Measurements from ENCODE around the gene HOXB13. TPM values are rescaled to one million over a fixed set of nuclear protein-coding genes. Genes with fewer than 3 reads are reported as not detected.

HOXB13 gene
- total RNA-seq, 3 donors from 2014 or later (not counting 1 experiment from before 2014, with no cell fraction given), result not detected

DNA sequence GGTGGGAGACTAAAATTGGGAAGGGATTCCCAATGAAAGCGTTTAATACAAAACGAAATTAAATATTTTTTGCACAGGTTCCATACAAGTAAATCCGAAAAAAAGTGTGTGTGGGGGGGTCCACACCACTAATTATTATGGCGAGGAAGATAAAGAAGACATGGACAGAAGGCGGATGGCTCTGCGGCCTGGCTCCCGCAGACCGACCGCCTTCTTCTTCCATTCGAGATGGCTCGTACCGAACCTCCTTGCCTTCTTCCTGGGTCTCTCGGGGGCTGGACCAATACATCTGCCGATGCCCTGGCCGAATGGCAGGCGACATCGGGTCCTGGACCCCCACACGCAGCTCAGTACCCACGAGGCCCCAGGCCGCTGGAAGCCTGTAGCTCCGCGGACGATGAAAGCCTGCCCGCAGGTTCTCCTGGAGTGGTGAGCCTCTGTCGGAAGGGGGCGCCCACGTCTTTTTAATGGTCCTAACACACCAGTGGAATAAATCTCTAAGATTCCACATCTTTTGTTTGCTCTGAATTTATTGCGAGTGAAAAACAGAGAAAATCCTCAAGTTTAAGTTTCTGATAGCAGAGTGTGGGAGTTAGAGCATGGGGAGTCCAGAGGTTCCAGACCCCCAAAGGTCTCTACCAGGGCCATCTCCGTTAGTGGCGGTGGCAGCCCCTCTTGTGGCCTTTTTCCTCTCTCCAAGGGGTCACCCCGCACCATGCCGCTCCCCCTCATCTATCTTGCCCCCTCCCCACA, 4.1 kb downstream of the HOXB13 start:
- Histone ChIP-seq H3K9me3 (ENCODE audit: control insufficient read depth, insufficient read depth, low read length) (no peaks in the 10 kb centered on the region), H3K4me3 (ENCODE audit: low read length) (no peak overlapping the region), H3K4me1 (ENCODE audit: control insufficient read depth, insufficient read depth, low read length) (peaks cover 52% of the 10 kb centered on the region), H3K27ac (ENCODE audit: low read length) (no peak overlapping the region), H3K27me3 (ENCODE audit: control insufficient read depth, insufficient read depth, low read length) (peaks cover 96% of the 10 kb centered on the region), H3K36me3 (ENCODE audit: control insufficient read depth, insufficient read depth, low read length) (no peaks in the 10 kb centered on the region)
- Mint-ChIP-seq H3K4me3 (peak overlapping the region; percentile 83), H3K4me1 (peaks cover 27 to 56% of the 10 kb centered on the region in 2 donors), H3K9me3 (no peaks in the 10 kb centered on the region), H3K27me3 (ENCODE audit: low read depth in 2 of 2) (peaks cover 85 to 87% of the 10 kb centered on the region in 2 donors), H3K27ac (peak overlapping the region; percentile 35 to 70), H3K36me3 (no peaks in the 10 kb centered on the region)
- ATAC-seq, result peak; percentile 66 to 79 (median 69)
- peak; percentile 71 to 83 for DNase-seq
- intact Hi-C loops (cut with micrococcal nuclease), result loop anchor here (1.0 to 10.0 kb wide), 6 partner anchors 33 to 980 kb away; partner anchors contain the start of gene HOXB7
- 7% methylated on average over 30 of the region's 32 CpGs for WGBS (ENCODE audit: insufficient coverage)
- TF ChIP-seq, protein P1, sequence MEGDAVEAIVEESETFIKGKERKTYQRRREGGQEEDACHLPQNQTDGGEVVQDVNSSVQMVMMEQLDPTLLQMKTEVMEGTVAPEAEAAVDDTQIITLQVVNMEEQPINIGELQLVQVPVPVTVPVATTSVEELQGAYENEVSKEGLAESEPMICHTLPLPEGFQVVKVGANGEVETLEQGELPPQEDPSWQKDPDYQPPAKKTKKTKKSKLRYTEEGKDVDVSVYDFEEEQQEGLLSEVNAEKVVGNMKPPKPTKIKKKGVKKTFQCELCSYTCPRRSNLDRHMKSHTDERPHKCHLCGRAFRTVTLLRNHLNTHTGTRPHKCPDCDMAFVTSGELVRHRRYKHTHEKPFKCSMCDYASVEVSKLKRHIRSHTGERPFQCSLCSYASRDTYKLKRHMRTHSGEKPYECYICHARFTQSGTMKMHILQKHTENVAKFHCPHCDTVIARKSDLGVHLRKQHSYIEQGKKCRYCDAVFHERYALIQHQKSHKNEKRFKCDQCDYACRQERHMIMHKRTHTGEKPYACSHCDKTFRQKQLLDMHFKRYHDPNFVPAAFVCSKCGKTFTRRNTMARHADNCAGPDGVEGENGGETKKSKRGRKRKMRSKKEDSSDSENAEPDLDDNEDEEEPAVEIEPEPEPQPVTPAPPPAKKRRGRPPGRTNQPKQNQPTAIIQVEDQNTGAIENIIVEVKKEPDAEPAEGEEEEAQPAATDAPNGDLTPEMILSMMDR (IDR thresholded peaks at IDR 0.05), result peak; percentile 74

DNA sequence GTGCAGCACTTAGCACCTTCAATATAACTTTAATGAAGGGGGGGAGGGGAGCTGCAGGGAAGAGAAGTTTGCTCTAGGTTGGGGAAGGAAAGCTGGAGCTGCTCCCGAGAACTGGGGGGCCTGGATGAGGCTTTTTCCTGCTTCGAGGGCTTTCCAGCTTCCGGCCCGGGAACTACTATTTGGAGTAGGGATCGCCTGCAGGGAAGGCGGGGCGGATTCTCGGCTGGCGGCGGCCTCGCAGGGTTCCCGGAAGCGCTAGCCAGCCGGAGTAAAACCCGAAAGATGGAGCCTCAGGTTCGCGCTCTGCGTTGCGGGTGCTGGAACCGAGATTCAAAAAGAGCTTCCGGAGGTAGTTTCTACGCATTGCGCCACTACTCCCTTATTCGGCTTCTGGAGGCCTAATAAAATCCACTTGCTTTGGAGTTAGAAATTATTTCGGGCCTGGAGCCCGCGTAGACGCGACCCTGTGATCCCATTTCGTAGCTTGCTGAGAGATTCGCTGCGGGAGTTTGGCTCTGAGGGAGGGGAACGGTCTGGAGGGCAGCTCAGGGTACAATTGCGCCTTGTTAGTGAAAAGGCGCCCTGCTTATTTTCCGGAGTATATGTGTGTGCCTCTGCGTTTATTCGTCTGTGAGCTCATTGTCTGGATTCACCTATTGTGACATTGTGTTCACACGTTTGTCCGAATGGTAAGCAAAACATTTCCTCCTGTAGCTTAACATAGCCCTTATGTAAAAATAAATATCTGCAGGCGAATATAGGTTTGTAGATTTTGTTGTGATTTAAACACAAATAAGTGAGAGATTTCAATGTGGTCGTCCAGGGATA, 4.9 kb downstream of the HOXB13 start:
- no peaks in the 10 kb centered on the region for H3K36me3 Mint-ChIP-seq
- peak overlapping the region in 1 of 2 donors; percentile 70 for H3K27ac Mint-ChIP-seq
- DNase-seq, result peak in 1 of 2 donors; percentile 60
- H3K27me3 Mint-ChIP-seq (ENCODE audit: low read depth in 2 of 2), result peaks cover 84 to 85% of the 10 kb centered on the region in 2 donors
- TF ChIP-seq, protein P1 (IDR thresholded peaks at IDR 0.05), result no peak
- ATAC-seq, result no peak
- 6% methylated on average over 41 of the region's 42 CpGs for WGBS (ENCODE audit: insufficient coverage)
- Histone ChIP-seq H3K4me1 (ENCODE audit: control insufficient read depth, insufficient read depth, low read length) (peaks cover 52% of the 10 kb centered on the region), H3K9me3 (ENCODE audit: control insufficient read depth, insufficient read depth, low read length) (peaks cover 1% of the 10 kb centered on the region), H3K4me3 (ENCODE audit: low read length) (no peak overlapping the region), H3K36me3 (ENCODE audit: control insufficient read depth, insufficient read depth, low read length) (no peaks in the 10 kb centered on the region), H3K27me3 (ENCODE audit: control insufficient read depth, insufficient read depth, low read length) (peaks cover 96% of the 10 kb centered on the region), H3K27ac (ENCODE audit: low read length) (no peak overlapping the region)
- peaks cover 23 to 55% of the 10 kb centered on the region in 2 donors for H3K4me1 Mint-ChIP-seq
- H3K9me3 Mint-ChIP-seq, result no peaks in the 10 kb centered on the region
- intact Hi-C loops (cut with micrococcal nuclease), result loop anchor here (1.0 to 10.0 kb wide), 6 partner anchors 34 to 979 kb away; partner anchors contain the start of gene HOXB7
- peak overlapping the region; percentile 83 for H3K4me3 Mint-ChIP-seq

GRCh38 chr17:48722915-48723422, 5.6 kb downstream of the HOXB13 start, which contains the start of gene PRAC2:
Gene PRAC2 (plus strand): TSS chr17:48723185. CDS start chr17:48724411, 1,226 bp downstream.
- Histone ChIP-seq H3K27ac (ENCODE audit: low read length) (no peak within 1 kb of the TSS), H3K27me3 (ENCODE audit: control insufficient read depth, insufficient read depth, low read length) (peaks cover 96% of the 10 kb centered on the region), H3K9me3 (ENCODE audit: control insufficient read depth, insufficient read depth, low read length) (peaks cover 3% of the 10 kb centered on the region), H3K4me1 (ENCODE audit: control insufficient read depth, insufficient read depth, low read length) (peaks cover 51% of the 10 kb centered on the region), H3K36me3 (ENCODE audit: control insufficient read depth, insufficient read depth, low read length) (no peaks in the 10 kb centered on the region), H3K4me3 (ENCODE audit: low read length) (no peak within 1 kb of the TSS)
- 8% methylated on average over 15 of the region's 21 CpGs for WGBS (ENCODE audit: insufficient coverage)
- H3K36me3 Mint-ChIP-seq, result no peaks in the 10 kb centered on the region
- DNase-seq (no peak), ATAC-seq (no peak)
- TF ChIP-seq, protein P1 (IDR thresholded peaks at IDR 0.05), result no peak
- intact Hi-C loops (cut with micrococcal nuclease), result loop anchor here (5.0 to 10.0 kb wide), 4 partner anchors 34 to 978 kb away; partner anchors contain the start of gene HOXB7
- H3K27ac Mint-ChIP-seq, result peak within 1 kb of the TSS in 1 of 2 donors; percentile 70
- H3K27me3 Mint-ChIP-seq (ENCODE audit: low read depth in 2 of 2), result peaks cover 85% of the 10 kb centered on the region in 2 donors
- H3K9me3 Mint-ChIP-seq, result no peaks in the 10 kb centered on the region
- H3K4me1 Mint-ChIP-seq, result peaks cover 18 to 53% of the 10 kb centered on the region in 2 donors
- H3K4me3 Mint-ChIP-seq, result peak within 1 kb of the TSS; percentile 83

All from natural killer cell (primary cell).